GM12878 (cell line): ENCODE data around the gene AIP. TPM values are rescaled to one million over a fixed set of nuclear protein-coding genes. Genes with fewer than 3 reads are reported as not detected.

Experiments used
- ATAC-seq: fragments of 200-7000 bp; cut with Tn5 transposase; 3 replicates; pipeline ENCODE4 v1.9.1; 2020; ENCODE audit warnings: mild to moderate bottlenecking, moderate library complexity
- BruUV-seq: library from RNA; stranded (reverse); fragments of 400-500 nt; replicated peaks from 2 replicates; lab custom pipeline; 2021; lab: Mats Ljungman, UMichigan
- CTCF ChIA-PET: fragments of 300-600 bp; sonication (Branson Sonifier 250); formaldehyde crosslinking; extraction: SDS; loops from one replicate; lab custom pipeline; 2021; ENCODE audit warnings: inconsistent platforms; lab: Yijun Ruan, JAX
- POLR2A ChIA-PET: fragments of 350-600 bp; formaldehyde crosslinking; extraction: SDS; loops from one replicate; lab custom pipeline; 2021; ENCODE audit warnings: inconsistent platforms; lab: Charles Lee
- RAD21 ChIA-PET: fragments of 300-600 bp; sonication (Branson Sonifier 250); formaldehyde crosslinking; loops from one replicate; lab custom pipeline; 2023; ENCODE audit warnings: antibody characterized with exemption; ENCODE audit not compliant: unreplicated experiment; lab: Charles Lee
- SMC1A ChIA-PET: fragments of 300-600 bp; sonication (Branson Sonifier 250); formaldehyde crosslinking; loops from one replicate; lab custom pipeline; 2023; ENCODE audit not compliant: unreplicated experiment, uncharacterized antibody; lab: Charles Lee
- DNase-seq: peaks from one replicate; pipeline ENCODE4 v3.0.0-alpha.2; 2011; ENCODE audit warnings: low read depth, low spot score
- FAIRE-seq: peaks from 3 replicates; lab custom pipeline; 2011; peaks lifted over from hg19 to GRCh38; lab: Jason Lieb, UNC
- H2AFZ ChIP-seq: 2 replicates; pipeline ENCODE4 v1.6.0; 2011; ENCODE audit warnings: low read depth, low read length, control low read depth; ENCODE audit not compliant: control insufficient read depth
- H3K27ac ChIP-seq: 2 replicates; pipeline ENCODE4 v1.5.1; 2011; ENCODE audit warnings: control low read depth; ENCODE audit not compliant: control insufficient read depth, insufficient read depth
- H3K27me3 ChIP-seq, 2 experiments: replicated peaks in 1 of 2; 2 replicates each; pipeline versions ENCODE4 v1.6.0 to v1.6.1; 2011; ENCODE audit warnings: low read length in 1 of 2; ENCODE audit not compliant: control insufficient read depth in 2 of 2, insufficient read depth in 2 of 2
- H3K36me3 ChIP-seq, 2 experiments: 2 replicates each; pipeline ENCODE4 v1.5.1; 2011; ENCODE audit warnings: low read length in 1 of 2; ENCODE audit not compliant: control insufficient read depth in 2 of 2, insufficient read depth in 2 of 2
- H3K4me1 ChIP-seq: 2 replicates; pipeline ENCODE4 v1.6.1; 2011; ENCODE audit warnings: mild to moderate bottlenecking, low read length, moderate library complexity, mixed read lengths; ENCODE audit not compliant: control insufficient read depth, insufficient read depth
- H3K4me2 ChIP-seq: 2 replicates; pipeline ENCODE4 v1.6.0; 2011; ENCODE audit warnings: control low read depth; ENCODE audit not compliant: control insufficient read depth, insufficient read depth
- H3K4me3 ChIP-seq: fragments of 200-600 bp; sonication (generic); 2 replicates; pipeline ENCODE4 v1.5.1; 2016
- H3K79me2 ChIP-seq: 2 replicates; pipeline ENCODE4 v1.6.0; 2011; ENCODE audit warnings: low read length; ENCODE audit not compliant: control insufficient read depth, insufficient read depth
- H3K9ac ChIP-seq: 2 replicates; pipeline ENCODE4 v1.8.0; 2011; ENCODE audit warnings: low read length, control low read depth, mixed read lengths; ENCODE audit not compliant: control insufficient read depth, insufficient read depth
- H3K9me3 ChIP-seq: replicated peaks from 3 replicates; pipeline ENCODE4 v1.5.1; 2011; ENCODE audit warnings: mild to moderate bottlenecking, low read length; ENCODE audit not compliant: control insufficient read depth, insufficient read depth
- H4K20me1 ChIP-seq: 2 replicates; pipeline ENCODE4 v1.6.0; 2011; ENCODE audit not compliant: control insufficient read depth, insufficient read depth
- PBX3 ChIP-seq: IDR thresholded peaks from 2 replicates; pipeline ENCODE4 v1.6.1; 2011; ENCODE audit warnings: mild to moderate bottlenecking, low read depth, low read length, moderate library complexity; ENCODE audit not compliant: insufficient replicate concordance
- PKNOX1 ChIP-seq: fragments of 450-650 bp; IDR thresholded peaks from 2 replicates; pipeline ENCODE4 v1.6.1; 2016; ENCODE audit warnings: mild to moderate bottlenecking
- POLR2AphosphoS5 ChIP-seq: IDR thresholded peaks from 2 replicates; pipeline ENCODE4 v1.6.1; 2011; ENCODE audit warnings: mild to moderate bottlenecking, low read length, inconsistent platforms
- STAT1 ChIP-seq: fragments of 450-650 bp; conservative IDR thresholded peaks from 2 replicates; pipeline ENCODE4 v1.6.1; 2014; ENCODE audit warnings: antibody characterized with exemption, mild to moderate bottlenecking
- WGBS: methylation state at CpG from one replicate; pipeline ENCODE4 v1.1.6; 2016; ENCODE audit warnings: low lambda C conversion rate; ENCODE audit not compliant: insufficient replicate concordance, insufficient coverage; ENCODE audit errors: missing lambda C conversion rate; 5-methylcytosine and 5-hydroxymethylcytosine counted together
- in situ Hi-C: fragments of 300-500 bp; cut with MboI; formaldehyde crosslinking; loops from 9 replicates; pipeline ENCODE4 v1.14.3; 2018; ENCODE audit warnings: mixed read lengths
- intact Hi-C: fragments of 100-400 bp; cut with micrococcal nuclease; formaldehyde crosslinking; loops from one replicate; pipeline ENCODE4 v1.14.2; 2022; ENCODE audit not compliant: unreplicated experiment
- polyA plus RNA-seq, 11 experiments: library from polyadenylated mRNA; depleted of rRNA in 4 of 11; unstranded in 6 of 11; stranded (reverse) in 5 of 11; fragments of >200 nt; fragmentation: Nextera tagmentation in 4 of 11; fragmentation: Illumina TruSeq in 1 of 11; extraction: Ambion mirVana in 4 of 11; extraction: Trizol in 1 of 11; gene quantifications; 1 replicate in 1 of 11; 2 replicates in 10 of 11; pipeline versions ENCODE4 v1.2.1 to v1.2.3, GENCODE V29; 2011 to 2016; ENCODE audit warnings: inconsistent platforms in 2 of 11, missing spikeins in 2 of 11, low read depth in 1 of 11
- total RNA-seq, 4 experiments: library from RNA; depleted of rRNA in 3 of 4; stranded (reverse); fragments of >200 nt in 3 of 4; fragmentation: Illumina TruSeq in 1 of 4; extraction: Trizol in 1 of 4; gene quantifications; 2 replicates each; pipeline versions ENCODE4 v1.2.1 to v1.2.3, GENCODE V29; 2013 to 2021

AIP gene
- total and polyA plus RNA-seq, 10 of the 15 experiments (the other 5 are each of a cell fraction or from before 2014, with no cell fraction given): 12.6 to 164 (median 104) TPM

GRCh38 chr11:67492801-67493547, 10.1 kb downstream of the AIP start:
- 82% methylated on average over 37 of the region's 46 CpGs for WGBS
- H4K20me1 ChIP-seq: no peaks in the 10 kb centered on the region; the same call in 1 of the 2 replicates
- no peak overlapping the region for H3K4me2 ChIP-seq
- POLR2A ChIA-PET: no interaction called here
- CTCF ChIA-PET: interaction anchor here (1.2 kb wide), 1 partner anchor 13 kb away, joined by 5 read pairs; the partner anchor contains the start of gene PITPNM1
- ATAC-seq (no peak), FAIRE-seq (no peak), DNase-seq (no peak)
- in situ Hi-C loops (no loop called here), intact Hi-C loops (no loop called here)
- H3K9ac ChIP-seq: no peak overlapping the region
- H3K4me1 ChIP-seq: peaks cover 2% of the 10 kb centered on the region
- TF ChIP-seq POLR2AphosphoS5: no peak
- TF ChIP-seq PKNOX1: peak; percentile 59
- peak; percentile 10 for TF ChIP-seq PBX3
- TF ChIP-seq STAT1: no peak
- peaks cover 1% of the 10 kb centered on the region for H3K79me2 ChIP-seq
- H2AFZ ChIP-seq: no peak overlapping the region
- RAD21 ChIA-PET: interaction anchor here (0.8 kb wide), 1 partner anchor 92 kb away, joined by 4 read pairs; no protein-coding TSS in a partner anchor
- BruUV-seq: no TSS peak
- H3K9me3 ChIP-seq: no peaks in the 10 kb centered on the region
- no peak overlapping the region for H3K4me3 ChIP-seq
- H3K27me3 ChIP-seq: no peaks in the 10 kb centered on the region
- no peak overlapping the region for H3K27ac ChIP-seq
- H3K36me3 ChIP-seq: peaks cover 4 to 30% of the 10 kb centered on the region in 2 experiments; a peak in 3 of 4 replicates
- SMC1A ChIA-PET: no interaction called here
